ENCODE results near the gene TPK1.

The TPK1 gene

GRCh38 chr7:144713850-144714249, 122.0 kb downstream of the TPK1 start:
- DNase-seq: no peak

DNA sequence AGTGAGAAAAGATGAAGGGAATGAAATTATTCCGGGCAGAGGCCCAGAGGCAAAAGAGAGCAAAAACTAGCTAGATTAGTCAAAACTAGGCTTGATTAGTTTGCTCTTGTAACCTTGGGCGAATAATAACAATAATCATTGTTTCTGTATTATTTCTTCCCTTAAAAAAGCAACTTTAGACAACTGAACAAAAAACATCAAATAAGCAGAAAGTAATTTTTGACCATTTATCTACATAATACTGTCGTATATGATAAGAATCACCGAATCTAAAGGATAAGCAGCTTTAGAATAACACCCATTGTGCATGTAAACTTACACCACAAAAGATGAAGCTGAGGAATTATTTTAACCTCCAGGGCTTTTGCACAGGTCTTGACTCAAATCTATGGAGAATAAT, 125.1 kb downstream of the TPK1 start:
- DNase-seq: no peak

DNA sequence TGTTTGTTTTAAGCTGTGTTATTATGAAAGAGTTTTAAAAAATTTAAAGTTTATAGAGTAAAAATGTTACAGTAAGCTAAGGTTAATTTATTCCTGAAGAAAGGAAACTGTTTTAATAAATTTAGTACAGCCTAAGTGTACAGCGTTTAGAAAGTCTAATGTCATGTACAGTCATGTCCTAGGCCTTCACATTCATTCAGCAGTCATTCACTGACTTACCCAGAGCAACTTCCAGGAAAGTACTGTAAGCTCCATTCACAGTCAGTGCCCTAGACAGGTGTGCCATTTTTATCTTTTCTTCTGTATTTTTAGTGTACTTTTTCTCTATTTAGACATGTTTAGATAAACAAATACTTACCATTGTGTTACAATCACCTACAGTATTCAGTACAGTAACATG, 126.8 kb downstream of the TPK1 start:
- no peak for DNase-seq

- DNase-seq: no peak
Measured at GRCh38 chr7:144691240-144691639, 144.6 kb downstream of the TPK1 start.

- DNase-seq: no peak
Measured at GRCh38 chr7:144682581-144683280, 153.1 kb downstream of the TPK1 start.

- DNase-seq: no peak
Measured at GRCh38 chr7:144676492-144676891, 159.4 kb downstream of the TPK1 start.

DNA sequence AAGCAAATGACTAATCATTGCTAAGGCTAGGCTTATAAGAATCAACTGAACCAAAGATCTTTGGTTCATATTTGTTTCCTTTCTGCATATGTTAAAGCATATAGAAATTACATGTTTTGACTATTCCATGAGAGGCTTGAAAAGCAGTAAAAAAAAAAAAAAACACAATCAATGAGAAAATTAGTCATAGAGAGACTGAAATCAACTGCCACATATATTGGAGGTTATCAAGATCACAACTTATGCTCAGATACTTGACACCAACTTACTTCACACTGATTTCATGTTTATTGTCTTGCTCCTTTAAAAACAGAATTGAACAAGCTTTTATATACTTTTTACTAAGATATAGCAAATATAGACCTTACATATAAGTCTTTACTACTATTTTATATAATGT, 161.3 kb downstream of the TPK1 start:
- no peak for DNase-seq

DNA sequence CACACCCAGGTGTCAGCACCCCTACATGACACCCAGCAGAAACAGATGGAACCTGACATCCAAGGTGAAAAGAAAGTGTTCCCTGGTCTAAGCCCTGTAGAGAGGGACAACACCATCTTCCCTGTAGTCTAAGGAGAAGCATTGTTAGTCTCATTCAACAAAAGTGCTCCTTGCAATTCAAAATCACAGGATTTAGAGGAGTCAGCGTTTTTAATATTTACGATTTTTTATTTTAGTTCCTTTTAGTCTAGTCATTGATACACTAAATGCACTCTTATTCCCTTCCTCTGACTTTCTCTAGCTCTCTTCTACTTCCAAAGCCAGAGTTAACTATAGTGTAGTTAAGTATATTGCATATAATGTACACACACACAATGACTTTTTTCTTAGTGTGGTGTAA, 163.0 kb downstream of the TPK1 start:
- DNase-seq: no peak

DNA sequence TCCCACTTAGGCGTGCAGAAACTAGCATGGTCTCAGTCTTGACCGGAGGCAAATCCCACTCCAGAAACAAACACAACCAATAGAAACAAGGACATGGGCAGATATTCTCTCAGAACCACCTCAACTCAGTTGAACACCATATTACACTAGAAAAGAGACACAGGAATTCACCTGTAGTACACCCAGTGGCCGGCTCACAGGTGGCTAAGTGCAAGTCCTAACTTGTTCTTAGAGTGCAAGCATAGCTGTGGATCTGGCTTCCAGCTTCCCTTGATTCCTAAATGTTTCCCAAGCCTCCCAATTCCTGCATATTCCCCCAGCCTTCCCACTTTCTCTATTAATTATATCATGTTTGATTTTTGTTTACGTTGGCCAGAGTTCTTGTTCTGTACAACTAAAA, 164.4 kb downstream of the TPK1 start:
- DNase-seq: no peak

GRCh38 chr7:144670218-144670617, 165.6 kb downstream of the TPK1 start:
- DNase-seq: no peak

- DNase-seq: no peak
Measured at GRCh38 chr7:144668503-144668902, 167.3 kb downstream of the TPK1 start.

GRCh38 chr7:144665689-144666381, 170.0 kb downstream of the TPK1 start:
- DNase-seq: no peak

GRCh38 chr7:144659211-144659610, 176.6 kb downstream of the TPK1 start:
- DNase-seq: no peak

GRCh38 chr7:144656965-144657517, 178.8 kb downstream of the TPK1 start:
- DNase-seq: no peak

- DNase-seq: no peak
Measured at GRCh38 chr7:144653449-144653848, 182.4 kb downstream of the TPK1 start.

- DNase-seq: no peak
Measured at GRCh38 chr7:144650439-144650838, 185.4 kb downstream of the TPK1 start.

DNA sequence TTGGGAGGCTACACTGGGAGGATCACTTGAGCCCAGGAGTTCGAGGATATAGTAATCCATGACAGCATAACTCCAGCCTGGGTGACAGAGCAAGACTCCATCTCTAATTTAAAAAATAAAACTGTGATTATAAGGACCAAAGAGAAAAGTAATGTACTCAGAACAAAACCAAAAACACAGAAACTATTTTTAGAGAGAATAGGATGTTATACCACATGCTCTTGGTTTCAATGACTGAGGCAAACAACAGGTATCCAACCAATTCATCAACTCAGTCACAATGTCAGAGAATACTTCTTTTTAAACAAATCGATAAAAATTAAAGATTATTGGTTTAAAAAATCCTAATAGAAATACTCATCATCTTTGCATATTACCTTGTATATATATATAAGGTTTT, 186.7 kb downstream of the TPK1 start:
- no peak for DNase-seq

GRCh38 chr7:144641389-144642044, 194.3 kb downstream of the TPK1 start:
- DNase-seq: no peak

- no peak for DNase-seq
Measured at GRCh38 chr7:144632724-144633123, 203.1 kb downstream of the TPK1 start.

DNA sequence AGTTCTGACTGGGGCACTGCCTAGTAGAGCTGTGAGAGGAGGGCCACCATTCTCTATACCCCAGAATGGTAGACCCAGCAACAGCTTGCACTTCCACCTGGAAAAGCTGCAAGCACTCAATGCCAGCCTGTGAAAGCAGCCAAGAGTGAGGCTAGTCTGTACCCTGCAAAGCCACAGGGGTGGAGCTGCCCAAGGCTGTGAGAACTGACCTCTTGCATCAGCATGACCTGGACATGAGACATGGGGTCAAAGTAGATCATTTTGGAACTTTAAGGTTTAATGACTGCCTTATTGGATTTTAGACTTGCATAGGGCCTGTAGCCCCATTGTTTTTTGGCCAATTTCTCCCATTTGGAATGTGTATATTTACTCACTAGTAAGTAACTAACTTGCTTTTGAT, 206.3 kb downstream of the TPK1 start:
- no peak for DNase-seq

DNA sequence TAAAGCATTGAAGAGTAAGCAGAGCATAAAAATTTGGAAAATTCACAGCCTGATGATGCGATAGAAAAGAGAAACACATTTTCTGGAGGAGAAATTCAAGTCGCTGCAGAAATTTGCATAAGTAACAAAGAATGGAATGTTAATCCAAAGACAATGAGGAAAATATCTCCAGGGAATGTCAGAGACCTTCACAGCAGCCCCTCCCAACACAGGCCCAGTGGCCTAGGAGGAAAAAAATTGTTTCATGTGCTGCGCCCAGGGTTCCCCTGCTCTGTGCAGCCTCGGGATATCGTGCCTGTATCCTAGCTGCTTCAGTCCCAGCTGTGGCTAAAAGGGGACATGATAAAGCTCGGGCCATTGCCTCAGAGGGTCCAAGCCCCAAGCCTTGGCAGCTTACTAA, 206.8 kb downstream of the TPK1 start:
- DNase-seq: no peak

DNA sequence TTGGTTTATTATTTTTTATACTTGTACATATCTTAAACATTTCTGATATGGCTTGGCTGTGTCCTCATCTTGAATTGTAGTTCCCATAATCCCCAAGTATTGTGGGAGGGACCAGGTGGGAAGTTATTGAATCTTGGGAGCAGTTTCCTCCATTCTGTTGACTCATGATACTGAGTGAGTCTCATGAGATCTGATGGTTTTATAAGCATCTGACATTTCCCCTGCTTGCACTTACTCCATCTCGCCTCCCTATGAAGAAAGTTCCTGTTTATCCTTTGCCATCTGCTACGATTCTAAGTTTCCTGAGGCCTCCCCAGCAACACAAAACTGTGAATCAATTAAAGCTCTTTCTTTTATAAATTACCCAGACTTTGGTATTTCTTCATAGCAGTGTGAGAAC, 207.7 kb downstream of the TPK1 start:
- no peak for DNase-seq

DNA sequence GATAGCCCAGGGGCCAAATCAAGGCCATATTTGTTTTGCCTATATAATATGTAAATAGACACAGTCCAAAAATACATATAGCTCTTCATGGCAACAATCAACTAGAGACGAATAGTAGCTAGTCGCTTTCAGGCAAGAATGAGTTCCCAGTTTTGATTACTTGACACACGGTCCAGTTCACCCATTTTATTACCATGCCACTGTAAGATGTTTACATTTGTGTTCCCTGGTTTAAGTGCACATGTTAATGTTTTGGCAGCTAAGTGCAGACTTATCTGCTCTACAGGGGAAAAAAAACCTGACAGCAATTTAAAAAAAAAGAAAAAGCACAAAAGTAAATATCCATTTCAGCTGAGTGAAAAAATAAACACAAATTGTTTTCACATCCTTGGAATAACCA, 213.1 kb downstream of the TPK1 start:
- no peak for DNase-seq

DNA sequence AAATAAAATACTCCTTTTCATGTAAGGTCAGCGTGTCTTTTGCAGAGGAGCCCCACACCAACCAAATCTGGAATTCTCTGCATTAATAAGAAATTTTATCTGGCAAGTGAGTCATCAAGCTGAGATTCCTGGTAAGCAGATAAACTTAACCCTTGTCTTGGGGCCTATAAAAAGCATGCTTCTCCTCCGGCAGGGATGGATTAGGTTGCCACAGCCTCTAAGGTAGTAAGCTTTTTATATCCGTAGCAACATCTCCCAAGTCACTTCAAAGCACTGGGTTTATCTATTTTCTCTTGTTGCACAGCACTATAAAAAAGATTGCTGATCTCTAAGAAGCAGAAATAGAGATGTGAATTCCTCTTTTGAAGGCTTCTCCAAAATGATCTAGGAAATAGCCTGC, 229.6 kb downstream of the TPK1 start:
- DNase-seq: no peak
